ENCODE results near the gene SPAG4. TPM values are rescaled to one million over a fixed set of nuclear protein-coding genes. Genes with fewer than 3 reads are reported as not detected.

SPAG4 gene
- total RNA-seq, 1 donor from 2014 or later = 3.3 TPM

DNA sequence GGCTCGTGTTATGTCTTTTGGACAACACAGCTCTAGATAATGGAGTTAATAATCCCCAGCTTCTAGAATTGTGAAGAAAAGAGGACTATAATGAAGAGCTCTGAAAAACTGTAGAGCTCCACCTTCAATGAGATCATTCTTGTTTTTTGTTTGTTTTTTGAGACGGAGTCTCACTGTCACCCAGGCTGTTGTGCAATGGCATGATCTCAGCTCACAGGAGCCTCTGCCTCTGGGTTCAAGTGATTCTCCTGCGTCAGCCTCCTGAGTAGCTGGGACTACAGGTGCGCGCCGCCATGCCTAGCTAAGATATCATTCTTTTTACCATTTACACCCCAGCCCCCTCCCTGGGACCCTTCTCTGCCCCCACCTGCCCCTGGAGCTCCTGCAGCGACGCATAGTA lies 37.2 kb upstream of the SPAG4 start:
- DNase-seq (ENCODE audit: low spot score) = no peak
- Histone ChIP-seq H3K36me3 (no peaks in the 10 kb centered on the region), H3K4me3 (no peak overlapping the region), H2AFZ (replicated peaks) (no peak overlapping the region), H3K4me2 (no peak overlapping the region), H3K27ac (no peak overlapping the region), H3K79me2 (ENCODE audit: low read depth) (no peaks in the 10 kb centered on the region), H3K9ac (no peak overlapping the region), H3K9me3 (ENCODE audit: low read depth) (no peaks in the 10 kb centered on the region), H3K27me3 (no peaks in the 10 kb centered on the region), H3K4me1 (no peaks in the 10 kb centered on the region), H3F3A (ENCODE audit: low read depth) (peaks cover 2% of the 10 kb centered on the region), H4K20me1 (ENCODE audit: low read depth) (no peaks in the 10 kb centered on the region)
- TF ChIP-seq EZH2 (IDR thresholded peaks at IDR 0.05) (no peak), EZH2phosphoT487 (IDR thresholded peaks at IDR 0.05) (no peak)
- TF ChIP-seq, protein P1, sequence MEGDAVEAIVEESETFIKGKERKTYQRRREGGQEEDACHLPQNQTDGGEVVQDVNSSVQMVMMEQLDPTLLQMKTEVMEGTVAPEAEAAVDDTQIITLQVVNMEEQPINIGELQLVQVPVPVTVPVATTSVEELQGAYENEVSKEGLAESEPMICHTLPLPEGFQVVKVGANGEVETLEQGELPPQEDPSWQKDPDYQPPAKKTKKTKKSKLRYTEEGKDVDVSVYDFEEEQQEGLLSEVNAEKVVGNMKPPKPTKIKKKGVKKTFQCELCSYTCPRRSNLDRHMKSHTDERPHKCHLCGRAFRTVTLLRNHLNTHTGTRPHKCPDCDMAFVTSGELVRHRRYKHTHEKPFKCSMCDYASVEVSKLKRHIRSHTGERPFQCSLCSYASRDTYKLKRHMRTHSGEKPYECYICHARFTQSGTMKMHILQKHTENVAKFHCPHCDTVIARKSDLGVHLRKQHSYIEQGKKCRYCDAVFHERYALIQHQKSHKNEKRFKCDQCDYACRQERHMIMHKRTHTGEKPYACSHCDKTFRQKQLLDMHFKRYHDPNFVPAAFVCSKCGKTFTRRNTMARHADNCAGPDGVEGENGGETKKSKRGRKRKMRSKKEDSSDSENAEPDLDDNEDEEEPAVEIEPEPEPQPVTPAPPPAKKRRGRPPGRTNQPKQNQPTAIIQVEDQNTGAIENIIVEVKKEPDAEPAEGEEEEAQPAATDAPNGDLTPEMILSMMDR (IDR thresholded peaks at IDR 0.05) = no peak
- no peak overlapping the region for H3K27ac Mint-ChIP-seq
- H3K36me3 Mint-ChIP-seq = no peaks in the 10 kb centered on the region
- H3K4me3 Mint-ChIP-seq = no peak overlapping the region
- H3K27me3 Mint-ChIP-seq (ENCODE audit: insufficient read depth, low read depth) = peaks cover 4% of the 10 kb centered on the region
- H3K4me1 Mint-ChIP-seq = no peaks in the 10 kb centered on the region
- H3K9me3 Mint-ChIP-seq = no peaks in the 10 kb centered on the region

DNA sequence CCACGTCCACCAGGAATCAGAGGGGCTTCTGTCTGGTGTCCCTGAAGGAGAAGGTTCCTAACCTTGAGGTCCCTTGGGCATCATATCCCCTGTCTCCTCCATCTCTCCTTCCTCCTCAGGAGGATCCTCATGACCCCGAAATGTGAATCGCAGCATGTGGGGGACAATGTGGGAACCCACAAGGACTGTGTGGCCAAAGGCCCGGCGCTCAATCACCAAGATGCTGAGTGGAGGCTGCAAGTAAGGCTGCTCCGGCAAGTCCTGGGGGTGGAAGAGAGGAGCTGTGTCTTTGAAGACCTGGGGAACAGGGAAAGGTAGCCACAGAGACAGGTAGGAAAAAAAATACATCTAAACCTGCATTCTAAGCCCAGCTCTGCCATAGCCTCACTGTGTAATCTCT lies 36.4 kb upstream of the SPAG4 start:
- Mint-ChIP-seq H3K27me3 (ENCODE audit: insufficient read depth, low read depth) (peaks cover 4% of the 10 kb centered on the region), H3K9me3 (no peaks in the 10 kb centered on the region), H3K4me1 (no peaks in the 10 kb centered on the region), H3K36me3 (no peaks in the 10 kb centered on the region), H3K27ac (no peak overlapping the region), H3K4me3 (no peak overlapping the region)
- Histone ChIP-seq H3K36me3 (no peaks in the 10 kb centered on the region), H2AFZ (replicated peaks) (no peak overlapping the region), H3K4me3 (no peak overlapping the region), H3F3A (ENCODE audit: low read depth) (peaks cover 2% of the 10 kb centered on the region), H3K9me3 (ENCODE audit: low read depth) (no peaks in the 10 kb centered on the region), H3K27me3 (no peaks in the 10 kb centered on the region), H3K27ac (no peak overlapping the region), H3K9ac (no peak overlapping the region), H3K4me2 (no peak overlapping the region), H4K20me1 (ENCODE audit: low read depth) (no peaks in the 10 kb centered on the region), H3K79me2 (ENCODE audit: low read depth) (no peaks in the 10 kb centered on the region), H3K4me1 (no peaks in the 10 kb centered on the region)
- no peak for TF ChIP-seq EZH2phosphoT487 (IDR thresholded peaks at IDR 0.05)
- no peak for TF ChIP-seq EZH2 (IDR thresholded peaks at IDR 0.05)
- TF ChIP-seq, protein P1 (IDR thresholded peaks at IDR 0.05) = no peak
- no peak for DNase-seq (ENCODE audit: low spot score)

DNA sequence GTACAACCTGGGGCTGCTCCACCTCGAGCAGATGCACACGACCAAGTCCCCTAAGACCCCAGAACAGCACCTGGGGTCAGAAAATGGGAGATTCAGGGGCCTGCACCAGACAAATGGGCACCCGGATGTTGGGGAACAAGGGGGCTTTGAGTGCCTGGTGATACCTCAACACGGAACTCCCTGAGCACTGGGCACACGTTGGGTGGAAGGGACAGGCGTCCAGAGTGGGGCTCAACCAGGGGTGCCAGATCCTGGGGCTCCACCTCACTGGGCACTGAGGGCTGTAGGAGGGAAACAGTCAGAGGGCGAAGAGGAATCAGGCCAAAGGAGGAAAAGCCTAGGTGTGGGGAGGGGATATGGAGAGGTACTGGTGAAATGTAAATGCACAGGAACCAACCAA lies 33.5 kb upstream of the SPAG4 start:
- Histone ChIP-seq H3K36me3 (no peaks in the 10 kb centered on the region), H3K4me2 (no peak overlapping the region), H2AFZ (replicated peaks) (no peak overlapping the region), H3F3A (ENCODE audit: low read depth) (peaks cover 2% of the 10 kb centered on the region), H3K27ac (no peak overlapping the region), H3K4me3 (no peak overlapping the region), H3K9me3 (ENCODE audit: low read depth) (no peaks in the 10 kb centered on the region), H3K79me2 (ENCODE audit: low read depth) (no peaks in the 10 kb centered on the region), H3K27me3 (no peaks in the 10 kb centered on the region), H3K4me1 (no peaks in the 10 kb centered on the region), H4K20me1 (ENCODE audit: low read depth) (no peaks in the 10 kb centered on the region), H3K9ac (no peak overlapping the region)
- TF ChIP-seq EZH2 (IDR thresholded peaks at IDR 0.05) = no peak
- no peak for TF ChIP-seq EZH2phosphoT487 (IDR thresholded peaks at IDR 0.05)
- TF ChIP-seq, protein P1 (IDR thresholded peaks at IDR 0.05) = no peak
- Mint-ChIP-seq H3K27ac (no peak overlapping the region), H3K9me3 (no peaks in the 10 kb centered on the region), H3K4me3 (no peak overlapping the region), H3K27me3 (ENCODE audit: insufficient read depth, low read depth) (peaks cover 7% of the 10 kb centered on the region), H3K4me1 (no peaks in the 10 kb centered on the region), H3K36me3 (no peaks in the 10 kb centered on the region)
- DNase-seq (ENCODE audit: low spot score) = no peak
